ENCODE data around the gene CALHM5. TPM values are rescaled to one million over a fixed set of nuclear protein-coding genes. Genes with fewer than 3 reads are reported as not detected.

The CALHM5 gene
- total and polyA plus RNA-seq, 9 of the 15 experiments (the other 6 are each of a cell fraction or from before 2014, with no cell fraction given): under 0.01 to 0.05 (median 0.02) TPM; not detected in 2

GRCh38 chr6:116492331-116493067, 18.9 kb upstream of the CALHM5 start (continued):
- TF ChIP-seq NFIC (IDR thresholded peaks at IDR 0.05) (peak; percentile 34; the same call in 1 of the 2 replicates), HEY1 (CRISPR knock-in tag; IDR thresholded peaks at IDR 0.05; ENCODE audit: borderline replicate concordance) (no peak), STAT6 (CRISPR knock-in tag; IDR thresholded peaks at IDR 0.05) (no peak), HNRNPL (IDR thresholded peaks at IDR 0.05; ENCODE audit: low read depth, low read length) (no peak), POLR2H (tag; IDR thresholded peaks at IDR 0.05; ENCODE audit: low read depth) (0 out of 2 replicates have a peak, but pooled peaks have one; percentile 25), FIP1L1 (IDR thresholded peaks at IDR 0.05; ENCODE audit: low read depth, low read length, poor library complexity, severe bottlenecking) (no peak), REST (IDR thresholded peaks at IDR 0.05; ENCODE audit: borderline replicate concordance) (peak; percentile 48), REST (CRISPR knock-in tag; IDR thresholded peaks at IDR 0.05; ENCODE audit: low read depth) (no peak), ZSCAN32 (CRISPR knock-in tag; IDR thresholded peaks at IDR 0.05) (no peak), ZNF277 (CRISPR knock-in tag; IDR thresholded peaks at IDR 0.05; ENCODE audit: borderline replicate concordance) (no peak), ZNF184 (CRISPR knock-in tag; IDR thresholded peaks at IDR 0.05) (no peak), OTX1 (CRISPR knock-in tag; IDR thresholded peaks at IDR 0.05) (no peak), TRIM24 (IDR thresholded peaks at IDR 0.05) (peak; percentile 69 to 83; a peak in 3 of 4 replicates), ZNF696 (CRISPR knock-in tag; conservative IDR thresholded peaks at IDR 0.05) (no peak), SAFB2 (IDR thresholded peaks at IDR 0.05; ENCODE audit: borderline replicate concordance, low read depth, low read length, severe bottlenecking) (no peak), PML (IDR thresholded peaks at IDR 0.05; ENCODE audit: low read length) (peak; percentile 48; the same call in 1 of the 2 replicates), ZNF384 (IDR thresholded peaks at IDR 0.05; ENCODE audit: low read depth, low read length) (peak; percentile 63)
